HepG2 (cell line): Measurements from ENCODE around the gene IARS2. TPM values are rescaled to one million over a fixed set of nuclear protein-coding genes. Genes with fewer than 3 reads are reported as not detected.

Experiments
- ATAC-seq: fragments of 200-7000 bp; cut with Tn5 transposase; 3 replicates; pipeline ENCODE4 v1.9.1; 2020; ENCODE audit warnings: mild to moderate bottlenecking, moderate library complexity
- BruUV-seq: library from RNA; stranded (reverse); fragments of 400-500 nt; replicated peaks from 2 replicates; lab custom pipeline; 2021; lab: Mats Ljungman, UMichigan
- CTCF ChIA-PET: fragments of 300-600 bp; formaldehyde crosslinking; extraction: SDS; loops from one replicate; lab custom pipeline; 2021; ENCODE audit warnings: low total read pairs, inconsistent platforms, low intra/inter-chr PET ratio; lab: Yijun Ruan, JAX
- POLR2A ChIA-PET: fragments of 350-600 bp; sonication (Branson Sonifier 250); formaldehyde crosslinking; loops from one replicate; lab custom pipeline; 2020; ENCODE audit warnings: antibody characterized with exemption, inconsistent platforms; lab: Yijun Ruan, JAX
- DNase-seq: peaks from one replicate; pipeline ENCODE4 v3.0.0-alpha.2; 2015; ENCODE audit warnings: low spot score
- FAIRE-seq: peaks from 3 replicates; lab custom pipeline; 2011; peaks lifted over from hg19 to GRCh38; lab: Jason Lieb, UNC
- H2AFZ ChIP-seq: one replicate; pipeline ENCODE4 v1.6.1; 2011; ENCODE audit warnings: low read length, inconsistent platforms
- H3K27ac ChIP-seq: fragments of 300-600 bp; 3 replicates; pipeline ENCODE4 v1.8.0; 2011; ENCODE audit warnings: mixed run types, mild to moderate bottlenecking, mixed read lengths, low read length, inconsistent platforms; ENCODE audit not compliant: insufficient read depth; ENCODE audit errors: extremely low read length
- H3K27me3 ChIP-seq, 2 experiments: fragments of 200-600 bp in 1 of 2; 2 replicates in 1 of 2; 3 replicates in 1 of 2; pipeline versions ENCODE4 v1.6.0 to v1.8.0; 2011; ENCODE audit warnings: low read length in 2 of 2, mild to moderate bottlenecking in 2 of 2, moderate library complexity in 2 of 2, inconsistent platforms in 1 of 2; ENCODE audit not compliant: insufficient read depth in 2 of 2, control insufficient read depth in 1 of 2
- H3K36me3 ChIP-seq, 2 experiments: fragments of 200-600 bp in 1 of 2; replicated peaks in 1 of 2; 2 replicates in 1 of 2; 3 replicates in 1 of 2; pipeline versions ENCODE4 v1.5.1 to v1.8.0; 2011; ENCODE audit warnings: low read length in 2 of 2, inconsistent platforms in 1 of 2; ENCODE audit not compliant: insufficient read depth in 2 of 2, control insufficient read depth in 1 of 2
- H3K4me1 ChIP-seq: 2 replicates; pipeline ENCODE4 v1.5.1; 2012; ENCODE audit warnings: low read length, inconsistent platforms; ENCODE audit not compliant: insufficient read depth
- H3K4me2 ChIP-seq: 2 replicates; pipeline ENCODE4 v1.6.0; 2011; ENCODE audit warnings: low read depth, low read length, inconsistent platforms
- H3K4me3 ChIP-seq, 3 experiments: fragments of 200-600 bp in 1 of 3; sonication (generic), shearing (Covaris generic) in 1 of 3; replicated peaks in 1 of 3; 2 replicates each; pipeline ENCODE4 v1.5.1; 2011 to 2016; ENCODE audit warnings: low read length in 3 of 3, inconsistent platforms in 2 of 3, low read depth in 2 of 3, mild to moderate bottlenecking in 2 of 3, control low read depth in 1 of 3, mixed read lengths in 1 of 3; ENCODE audit not compliant: insufficient read depth in 1 of 3
- H3K79me2 ChIP-seq: one replicate; pipeline ENCODE4 v1.6.1; 2011; ENCODE audit warnings: low read length, inconsistent platforms; ENCODE audit not compliant: insufficient read depth
- H3K9ac ChIP-seq: 2 replicates; pipeline ENCODE4 v1.6.0; 2011; ENCODE audit warnings: mild to moderate bottlenecking, low read depth, low read length, inconsistent platforms; ENCODE audit not compliant: insufficient read depth
- H3K9me3 ChIP-seq: 2 replicates; pipeline ENCODE4 v1.5.1; 2012; ENCODE audit warnings: mild to moderate bottlenecking, low read length
- H4K20me1 ChIP-seq: 2 replicates; pipeline ENCODE4 v1.6.0; 2011; ENCODE audit warnings: inconsistent platforms, mild to moderate bottlenecking, low read length, moderate library complexity; ENCODE audit not compliant: insufficient read depth
- ARHGAP35 ChIP-seq: sonication (generic); formaldehyde crosslinking; IDR thresholded peaks from 2 replicates; pipeline ENCODE4 v1.9.0; 2022; ENCODE audit warnings: mild to moderate bottlenecking, inconsistent platforms, moderate library complexity, missing genetic modification reagents, borderline replicate concordance
- BHLHE40 ChIP-seq: IDR thresholded peaks from 2 replicates; pipeline ENCODE4 v1.6.1; 2011; ENCODE audit warnings: low read length, improper control_type of control experiment
- CERS6 ChIP-seq: sonication (generic); formaldehyde crosslinking; IDR thresholded peaks from 2 replicates; pipeline ENCODE4 v1.5.0; 2020; ENCODE audit warnings: missing genetic modification reagents
- CREM ChIP-seq, 2 experiments: sonication (generic) in 1 of 2; formaldehyde crosslinking in 1 of 2; IDR thresholded peaks; 2 replicates each; pipeline versions ENCODE4 v1.4.0 to v1.6.1; 2016 to 2020; ENCODE audit warnings: antibody characterized with exemption in 1 of 2, mild to moderate bottlenecking in 1 of 2, missing genetic modification reagents in 1 of 2
- JARID2 ChIP-seq: sonication (generic); formaldehyde crosslinking; IDR thresholded peaks from 2 replicates; pipeline ENCODE4 v1.8.1; 2023; ENCODE audit warnings: missing genetic modification reagents, inconsistent platforms; ENCODE audit not compliant: insufficient replicate concordance
- KAT7 ChIP-seq: IDR thresholded peaks from 2 replicates; pipeline ENCODE4 v1.6.1; 2018; ENCODE audit warnings: borderline replicate concordance, missing compliant biosample characterization
- MIER3 ChIP-seq: IDR thresholded peaks from 2 replicates; pipeline ENCODE4 v1.6.1; 2016; ENCODE audit warnings: missing compliant biosample characterization, borderline replicate concordance
- RERE ChIP-seq: IDR thresholded peaks from 2 replicates; pipeline ENCODE4 v1.6.1; 2016; ENCODE audit warnings: low read depth, missing genetic modification reagents, missing compliant biosample characterization
- TCF7L2 ChIP-seq: IDR thresholded peaks from 2 replicates; pipeline ENCODE4 v1.6.1; 2011; ENCODE audit warnings: mild to moderate bottlenecking, low read depth, low read length, moderate library complexity
- TEAD3 ChIP-seq: optimal IDR thresholded peaks from 2 replicates; pipeline ENCODE3; 2016; ENCODE audit warnings: borderline replicate concordance
- TFAP4 ChIP-seq: sonication (generic); IDR thresholded peaks from 2 replicates; pipeline ENCODE4 v1.6.1; 2016; ENCODE audit warnings: low read depth, borderline replicate concordance
- U2AF2 ChIP-seq: fragments of 200-400 bp; formaldehyde crosslinking; IDR thresholded peaks from 2 replicates; pipeline ENCODE4 v1.6.1; 2017; ENCODE audit warnings: low read depth, mild to moderate bottlenecking, low read length
- ZFP82 ChIP-seq: sonication (generic); formaldehyde crosslinking; IDR thresholded peaks from 2 replicates; pipeline ENCODE4 v1.5.1; 2020; ENCODE audit warnings: mild to moderate bottlenecking, missing genetic modification reagents, borderline replicate concordance
- ZFYVE20 ChIP-seq: sonication (generic); formaldehyde crosslinking; IDR thresholded peaks from 2 replicates; pipeline ENCODE4 v1.8.0; 2023; ENCODE audit warnings: low read depth, mild to moderate bottlenecking, moderate library complexity, missing genetic modification reagents, borderline replicate concordance
- ZNF121 ChIP-seq: sonication (generic); formaldehyde crosslinking; IDR thresholded peaks from 2 replicates; pipeline ENCODE4 v1.5.0; 2020; ENCODE audit warnings: mild to moderate bottlenecking, missing genetic modification reagents
- ZNF224 ChIP-seq: sonication (generic); formaldehyde crosslinking; IDR thresholded peaks from 2 replicates; pipeline ENCODE4 v1.5.0; 2020; ENCODE audit warnings: mild to moderate bottlenecking, missing genetic modification reagents
- ZNF724P ChIP-seq: sonication (generic); formaldehyde crosslinking; IDR thresholded peaks from 2 replicates; pipeline ENCODE4 v1.8.0; 2022; ENCODE audit warnings: missing genetic modification reagents, borderline replicate concordance
- ZNF737 ChIP-seq: sonication (generic); formaldehyde crosslinking; IDR thresholded peaks from 2 replicates; pipeline ENCODE4 v1.5.0; 2020; ENCODE audit warnings: missing genetic modification reagents, mild to moderate bottlenecking, borderline replicate concordance
- ZNF768 ChIP-seq: sonication (generic); formaldehyde crosslinking; IDR thresholded peaks from 2 replicates; pipeline ENCODE4 v1.4.0; 2020; ENCODE audit warnings: missing genetic modification reagents
- ZNF816 ChIP-seq: sonication (generic); formaldehyde crosslinking; IDR thresholded peaks from 2 replicates; pipeline ENCODE4 v1.8.0; 2022; ENCODE audit warnings: missing genetic modification reagents, mild to moderate bottlenecking, borderline replicate concordance
- in situ Hi-C: cut with HindIII; loops from 2 replicates; pipeline ENCODE4 v1.10.0; 2017; ENCODE audit warnings: low pct_unique_long_range_greater_than_20kb; ENCODE audit not compliant: extremely low pct_ligation_motif_present
- intact Hi-C: fragments of 100-400 bp; cut with micrococcal nuclease; formaldehyde crosslinking; loops from one replicate; pipeline ENCODE4 v1.10.0; 2022; ENCODE audit not compliant: unreplicated experiment
- polyA plus RNA-seq, 8 experiments: library from polyadenylated mRNA; depleted of rRNA in 3 of 8; stranded (reverse) in 7 of 8; unstranded in 1 of 8; fragments of >200 nt; fragmentation: Illumina TruSeq in 4 of 8; extraction: Trizol in 4 of 8; gene quantifications; 2 replicates each; pipeline versions ENCODE4 v1.2.1 to v1.2.3, GENCODE V29; 2011 to 2016; ENCODE audit warnings: low read depth in 4 of 8, missing spikeins in 1 of 8, mixed read lengths in 1 of 8; ENCODE audit not compliant: insufficient read depth in 1 of 8
- total RNA-seq, 5 experiments: library from RNA; depleted of rRNA; stranded (reverse); fragments of >200 nt; fragmentation: Illumina TruSeq; extraction: Trizol; gene quantifications; 2 replicates each; pipeline ENCODE4 v1.2.3, GENCODE V29; 2016; ENCODE audit warnings: low read depth in 1 of 5

The IARS2 gene
- total and polyA plus RNA-seq, 2 of the 13 experiments (the other 11 are each of a cell fraction or from before 2014, with no cell fraction given): 28.6 to 122 TPM

- BruUV-seq: no TSS peak
- H3K4me2 ChIP-seq: no peak overlapping the region
These were observed 29.1 kb downstream of the IARS2 start for GRCh38 chr1:220123066-220123465.

More at GRCh38 chr1:220123066-220123465, 29.1 kb downstream of the IARS2 start:
- peaks cover 10 to 24% of the 10 kb centered on the region in 2 experiments for H3K36me3 ChIP-seq
- no peak overlapping the region for H2AFZ ChIP-seq
- CTCF ChIA-PET: no interaction called here
- H3K27me3 ChIP-seq: no peaks in the 10 kb centered on the region; a peak in 1 of 5 replicates
- peaks cover 19% of the 10 kb centered on the region for H3K4me1 ChIP-seq
- no peaks in the 10 kb centered on the region for H3K79me2 ChIP-seq
- POLR2A ChIA-PET: no interaction called here
- H3K4me3 ChIP-seq: no peak overlapping the region
- H3K27ac ChIP-seq: no peak overlapping the region
- TF ChIP-seq ZFP82 (no peak), ARHGAP35 (no peak), ZNF224 (CRISPR knock-in tag) (no peak), ZNF121 (CRISPR knock-in tag) (no peak), ZNF816 (no peak), MIER3 (CRISPR knock-in tag) (no peak), JARID2 (CRISPR knock-in tag) (no peak), U2AF2 (no peak), ZNF768 (CRISPR knock-in tag) (no peak), TFAP4 (no peak), CERS6 (CRISPR knock-in tag) (no peak), ZNF737 (no peak), RERE (CRISPR knock-in tag) (no peak), ZNF724P (CRISPR knock-in tag) (no peak), ZFYVE20 (CRISPR knock-in tag) (no peak), TEAD3 (CRISPR knock-in tag) (no peak), BHLHE40 (no peak), TCF7L2 (no peak), KAT7 (CRISPR knock-in tag) (no peak), CREM (IDR thresholded peaks at IDR 0.05) (no peak), CREM (CRISPR knock-in tag; IDR thresholded peaks at IDR 0.05) (no peak)
- H3K9me3 ChIP-seq: no peaks in the 10 kb centered on the region
- intact Hi-C loops: no loop called here
- DNase-seq (no peak), ATAC-seq (no peak), FAIRE-seq (no peak)
- H3K9ac ChIP-seq: no peak overlapping the region
- no peaks in the 10 kb centered on the region; the same call in 1 of the 2 replicates for H4K20me1 ChIP-seq
- in situ Hi-C loops: loop anchor here (10.0 kb wide), 1 partner anchor 288 kb away; no protein-coding TSS in a partner anchor
